CD1c-positive myeloid dendritic cell (primary cell): Measurements from ENCODE around the gene PPP1R8.
"Not testable (repeated sequence)": the region's sequence is repeated elsewhere in the genome, so short reads cannot be mapped to it uniquely, and the experiment has no call there.

ENCODE experiments used
- DNase-seq: peaks from one replicate; pipeline ENCODE4 v3.0.0-alpha.2; 2016; ENCODE audit errors: extremely low spot score

PPP1R8 gene

DNA sequence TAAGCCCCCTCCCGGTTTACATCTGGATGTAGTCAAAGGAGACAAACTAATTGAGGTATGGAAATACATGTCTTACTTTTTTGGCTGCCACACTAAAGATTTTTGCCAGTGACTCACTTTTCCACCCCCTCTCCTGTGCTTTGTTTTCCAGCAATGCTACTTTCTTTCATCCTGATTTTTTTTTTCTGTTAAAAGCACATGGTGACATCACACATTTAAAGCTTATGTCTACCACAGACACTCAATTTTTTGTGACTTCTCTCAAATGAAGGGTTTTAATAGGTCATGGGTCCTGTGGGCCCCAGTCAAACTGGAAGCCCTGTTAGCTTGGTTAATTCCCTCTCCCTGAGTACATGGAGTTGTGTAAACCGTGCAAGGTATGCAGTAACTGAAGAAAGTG is 2.2 kb downstream of the PPP1R8 start:
- DNase-seq: no peak

DNA sequence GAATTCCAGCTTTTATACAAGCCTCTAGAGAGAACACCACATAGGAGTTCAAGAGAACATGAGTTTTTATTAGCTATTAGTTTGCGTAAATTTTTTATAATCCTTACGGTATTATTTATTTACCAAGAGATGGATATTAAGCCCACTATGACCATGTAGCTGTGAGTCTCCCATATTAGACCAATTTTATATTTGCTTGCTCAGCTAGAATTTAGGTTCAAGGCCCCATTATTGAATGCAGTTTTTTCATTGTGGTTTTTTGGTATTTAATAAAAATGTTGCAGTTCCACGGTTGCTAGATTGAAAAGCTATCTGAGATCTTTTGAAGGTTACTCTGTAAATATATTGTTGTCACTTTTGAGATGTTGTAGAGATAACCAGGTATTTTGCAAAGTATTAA is 2.9 kb downstream of the PPP1R8 start:
- no peak for DNase-seq

DNA sequence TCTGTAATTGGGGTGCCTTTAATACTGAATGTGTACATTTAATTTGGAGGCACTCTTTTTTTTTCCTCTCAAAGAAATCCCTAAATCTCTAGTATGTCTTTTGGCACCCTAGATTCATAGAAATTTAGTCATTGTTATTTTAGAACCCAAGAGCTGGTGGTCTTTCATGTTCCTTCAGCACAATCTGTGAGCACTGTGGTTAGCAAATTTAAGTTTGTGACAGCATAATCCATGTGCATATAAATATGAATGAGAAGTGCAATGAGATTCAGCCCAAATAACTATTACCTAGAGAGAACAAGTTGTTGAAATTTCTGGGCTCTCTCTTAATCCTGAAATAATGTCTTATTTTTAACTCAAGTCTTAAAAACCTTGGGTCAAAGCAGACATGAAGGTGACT is 4.5 kb downstream of the PPP1R8 start:
- DNase-seq: no peak

DNA sequence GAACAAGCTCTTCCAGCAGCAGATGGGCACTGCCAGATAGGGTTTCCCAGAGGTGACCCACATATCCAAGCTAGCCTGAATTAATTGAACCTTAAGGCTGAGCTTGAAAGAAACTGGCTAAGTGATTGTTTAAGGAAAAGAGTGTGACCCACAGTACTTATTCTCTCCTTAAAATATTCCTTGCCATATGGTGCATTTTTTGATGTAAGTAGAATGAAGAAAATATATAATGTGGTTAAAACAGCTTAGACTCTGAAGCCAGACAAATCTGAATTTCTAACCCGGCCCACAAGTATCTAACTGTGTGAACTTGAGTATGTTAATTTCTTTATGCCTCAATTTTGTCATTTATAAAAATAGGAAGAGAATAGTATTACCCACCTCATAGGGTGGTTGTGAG is 4.9 kb downstream of the PPP1R8 start:
- no peak for DNase-seq

DNA sequence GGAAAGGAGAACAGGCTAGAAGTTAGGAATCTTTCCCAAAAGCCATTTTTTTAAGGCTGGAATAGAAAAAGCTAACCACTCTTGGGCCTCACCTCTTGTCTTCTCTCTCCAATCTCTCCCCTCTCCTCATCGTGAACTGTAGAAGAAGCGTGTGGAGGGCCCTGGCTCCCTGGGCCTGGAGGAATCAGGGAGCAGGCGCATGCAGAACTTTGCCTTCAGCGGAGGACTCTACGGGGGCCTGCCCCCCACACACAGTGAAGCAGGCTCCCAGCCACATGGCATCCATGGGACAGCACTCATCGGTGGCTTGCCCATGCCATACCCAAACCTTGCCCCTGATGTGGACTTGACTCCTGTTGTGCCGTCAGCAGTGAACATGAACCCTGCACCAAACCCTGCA is 19.4 kb downstream of the PPP1R8 start:
- DNase-seq: no peak

DNA sequence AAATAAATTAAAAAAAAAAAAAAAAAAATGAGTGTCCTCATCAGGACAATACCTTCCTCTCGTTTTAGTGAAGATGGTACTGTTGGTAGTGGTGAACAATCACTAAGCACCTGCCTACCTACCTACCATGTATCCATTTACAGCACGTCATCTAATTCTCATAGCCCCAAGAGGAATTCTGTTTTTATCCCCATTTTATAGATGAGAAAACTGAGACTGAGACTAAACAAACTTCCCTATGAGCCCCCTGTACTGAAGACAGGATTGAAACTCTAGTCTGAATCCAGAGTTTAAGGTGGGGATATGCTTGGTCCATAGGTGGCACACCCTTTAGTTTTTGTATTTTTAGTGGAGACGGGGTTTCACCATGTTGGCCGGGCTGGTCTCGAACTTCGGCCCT is 24.5 kb downstream of the PPP1R8 start:
- no peak for DNase-seq

DNA sequence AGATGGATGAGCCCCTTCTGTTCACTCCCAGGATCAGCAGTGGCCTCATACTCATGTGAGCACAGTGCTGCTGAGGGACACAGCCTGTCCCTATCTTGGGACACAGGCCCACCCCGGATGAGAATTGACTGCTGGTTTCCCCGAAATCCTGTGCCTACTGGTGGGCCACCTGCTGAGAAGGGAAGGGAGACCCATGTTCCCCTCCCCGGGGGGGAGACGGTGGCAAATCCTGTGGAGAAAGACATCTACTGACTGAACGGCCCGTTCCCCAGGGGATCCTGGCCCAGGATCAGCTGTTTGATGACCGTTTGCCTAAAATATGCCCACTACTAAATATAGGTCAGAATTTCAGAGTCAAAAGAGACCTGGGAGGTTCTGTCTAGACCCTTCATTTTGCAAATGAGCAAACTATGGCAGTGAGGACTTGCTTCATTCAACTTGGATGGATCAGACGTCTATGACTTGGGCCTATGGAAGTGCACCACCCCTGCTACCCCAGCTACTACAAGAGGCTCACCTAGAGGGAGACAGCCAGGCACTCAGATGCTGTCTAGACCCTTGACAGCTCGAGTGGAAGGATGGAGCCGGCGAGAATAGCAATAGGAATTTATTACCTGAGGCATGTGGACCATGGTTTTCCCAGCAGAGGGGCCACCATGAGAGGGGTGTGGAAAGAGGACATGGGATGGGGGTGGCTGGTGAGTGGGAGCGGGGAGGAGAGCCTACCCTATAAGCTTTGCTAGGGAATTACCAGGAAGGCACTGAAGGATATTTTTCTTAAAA is 26.2 kb downstream of the PPP1R8 start:
- DNase-seq: no peak

DNA sequence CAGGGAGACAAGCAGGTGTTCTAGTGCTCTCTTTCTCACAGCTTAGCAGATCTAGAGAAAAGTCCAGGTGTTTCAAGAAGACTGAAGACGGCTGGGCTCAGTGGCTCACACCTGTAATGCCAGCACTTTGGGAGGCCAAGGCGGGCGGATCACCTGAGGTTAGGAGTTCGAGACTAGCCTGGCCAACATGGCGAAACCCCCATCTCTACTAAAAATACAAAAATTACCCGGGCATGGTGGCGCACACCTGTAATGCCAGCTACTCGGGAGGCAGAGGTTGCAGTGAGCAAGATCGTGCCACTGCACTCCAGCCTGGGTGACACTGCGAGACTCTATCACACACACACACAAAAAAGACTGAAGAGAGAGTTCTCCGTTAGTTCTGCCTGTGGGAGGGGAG is 27.0 kb downstream of the PPP1R8 start:
- not testable (repeated sequence) for DNase-seq

DNA sequence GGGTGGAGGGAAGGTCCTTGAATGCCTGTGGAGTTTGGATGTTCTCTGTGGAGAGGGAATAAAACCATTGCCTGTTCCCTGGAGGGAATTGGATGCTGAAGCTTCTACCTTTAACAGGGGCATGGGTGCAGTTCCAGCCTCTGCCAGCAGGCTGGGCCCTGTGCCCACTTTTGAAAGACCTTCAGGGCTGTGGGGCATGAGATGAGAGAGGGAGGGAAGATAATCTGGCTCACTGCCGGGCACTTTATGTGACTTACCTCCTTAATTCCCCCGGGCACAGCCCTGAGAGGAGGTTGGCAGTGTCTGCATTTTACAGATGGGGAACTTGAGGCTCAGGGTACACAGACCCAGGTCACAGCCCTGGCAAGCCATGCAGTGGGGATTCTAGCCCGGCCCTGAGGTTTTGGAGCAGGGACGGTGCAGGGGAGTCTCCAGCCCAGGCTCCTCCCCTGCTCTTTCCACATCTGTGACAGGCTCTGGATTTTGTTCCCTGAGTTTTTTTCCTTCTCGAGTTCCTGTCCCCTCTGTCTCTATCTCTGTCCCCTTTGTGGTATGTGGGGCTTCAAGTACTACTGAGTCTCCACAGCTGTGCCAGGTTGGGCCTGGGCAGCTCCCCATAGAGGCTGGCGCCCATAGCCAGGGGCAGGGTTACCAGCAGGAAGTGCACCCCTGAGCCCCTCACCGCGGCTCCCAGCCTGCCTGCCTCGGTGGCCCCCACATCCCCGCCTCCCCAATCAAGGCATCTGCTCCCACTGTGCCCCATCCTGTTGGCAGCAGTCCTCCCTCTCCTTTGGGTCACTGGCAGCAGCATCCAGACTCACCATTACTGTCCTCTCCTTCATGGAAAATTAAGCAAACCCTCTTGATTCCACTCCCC is 27.7 kb downstream of the PPP1R8 start:
- DNase-seq: peak; percentile 91

DNA sequence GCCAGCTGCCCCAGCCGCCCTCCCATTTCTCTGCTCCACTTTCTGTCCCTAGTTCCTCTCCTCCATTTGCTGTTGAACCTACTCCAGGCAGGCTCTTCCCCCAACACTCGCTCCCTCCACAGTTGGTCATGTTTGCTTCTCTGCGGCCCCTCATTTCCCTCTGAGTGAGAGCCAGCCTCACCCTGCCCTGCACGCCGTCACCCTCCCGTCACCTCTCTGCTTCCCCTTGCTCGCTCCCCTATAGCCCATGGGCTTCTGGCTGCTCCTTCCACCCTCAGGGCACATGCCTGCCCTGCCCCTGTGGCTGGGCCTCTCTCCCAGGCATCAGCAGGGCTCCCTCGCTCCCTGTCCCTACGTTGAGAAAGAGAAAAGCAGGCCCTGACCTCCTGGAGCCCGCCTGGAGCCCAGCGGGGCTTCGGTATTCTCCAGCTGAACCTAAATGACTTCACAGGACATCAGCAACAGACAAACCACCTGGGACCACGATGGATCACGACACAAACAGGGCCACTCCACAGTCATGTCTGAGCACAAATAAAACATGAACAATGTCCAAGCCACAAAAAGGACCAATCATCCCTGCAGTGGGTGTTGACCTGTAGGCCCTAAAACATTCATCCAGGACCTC is 28.5 kb downstream of the PPP1R8 start:
- no peak for DNase-seq

DNA sequence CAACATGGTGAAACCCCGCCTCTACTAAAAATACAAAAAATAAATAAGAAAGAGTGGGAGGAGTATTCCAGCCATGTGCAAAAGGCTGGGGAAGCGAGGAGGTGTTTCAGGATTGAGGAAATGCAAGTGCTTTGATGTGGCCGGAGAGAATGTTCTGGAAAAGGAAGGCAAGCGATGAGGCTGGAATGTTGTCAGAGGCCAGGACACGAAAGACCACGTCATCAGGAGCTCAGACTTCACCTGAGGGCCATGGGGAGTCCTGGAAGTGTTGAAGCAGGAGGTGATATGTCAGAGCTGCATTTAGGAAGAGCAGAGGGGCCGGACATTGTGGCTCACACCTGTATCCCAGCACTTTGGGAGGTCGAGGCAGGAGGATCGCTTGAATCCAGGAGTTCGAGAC is 30.9 kb downstream of the PPP1R8 start:
- DNase-seq: no peak

DNA sequence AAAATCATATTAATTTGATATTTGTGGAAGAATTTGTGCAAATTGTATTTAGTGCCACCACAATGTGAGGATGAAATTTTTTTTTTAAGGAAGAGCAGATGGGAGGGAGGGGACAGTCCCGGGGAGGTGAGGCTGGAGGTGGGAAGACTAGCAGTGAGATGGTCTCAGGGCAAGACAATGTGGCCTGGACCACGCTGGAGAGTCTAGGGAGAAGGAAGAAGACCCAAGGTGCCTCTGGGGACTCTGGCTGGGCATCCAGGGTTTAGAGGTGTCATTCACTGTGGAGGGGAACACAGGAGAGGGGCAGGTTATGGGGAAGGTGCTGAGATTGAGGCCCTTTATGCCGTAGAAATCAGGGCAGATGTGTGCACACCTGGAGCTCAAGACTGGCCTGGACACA is 31.4 kb downstream of the PPP1R8 start:
- no peak for DNase-seq

DNA sequence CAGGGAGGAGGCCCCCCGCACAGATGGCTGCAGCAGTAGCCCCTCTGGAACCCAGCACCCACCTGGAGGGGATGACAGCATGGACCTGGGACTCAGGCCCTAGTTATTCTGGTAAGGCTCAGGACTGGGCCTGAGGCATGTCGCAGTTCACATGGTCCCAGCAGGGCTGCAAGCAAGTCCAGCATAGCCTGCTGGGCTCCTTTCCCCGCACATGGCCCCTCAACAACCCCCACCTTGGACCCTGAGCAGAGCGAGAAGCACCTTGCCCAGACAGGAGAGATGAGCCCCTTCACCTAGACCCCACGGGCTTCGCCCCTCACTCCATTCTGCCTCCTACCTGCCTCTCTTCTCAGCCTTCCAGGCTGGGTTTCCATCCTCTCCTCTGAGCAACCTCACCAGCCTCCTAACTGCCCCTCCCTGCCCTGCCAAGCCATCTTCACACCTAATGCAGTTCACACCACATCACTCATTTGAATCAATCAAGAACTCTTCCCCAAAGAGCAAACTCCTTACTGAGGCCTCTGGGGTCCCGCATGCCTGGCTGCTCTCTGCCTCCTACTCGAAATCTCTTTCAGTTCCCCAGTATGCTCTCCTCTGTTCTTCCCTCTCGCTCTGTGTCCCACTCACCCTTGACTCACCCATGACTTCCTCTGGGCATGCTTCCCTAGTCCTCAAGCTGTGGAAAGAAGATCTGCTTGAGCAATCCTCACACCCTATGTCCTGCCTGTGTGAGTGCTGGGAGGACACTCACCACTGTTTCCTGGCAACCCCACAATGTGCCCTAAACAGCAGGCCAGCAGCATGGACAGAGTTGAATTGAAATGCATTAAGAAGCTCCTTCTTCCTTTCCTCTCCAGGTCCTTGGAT is 32.3 kb downstream of the PPP1R8 start:
- DNase-seq: peak; percentile 96

DNA sequence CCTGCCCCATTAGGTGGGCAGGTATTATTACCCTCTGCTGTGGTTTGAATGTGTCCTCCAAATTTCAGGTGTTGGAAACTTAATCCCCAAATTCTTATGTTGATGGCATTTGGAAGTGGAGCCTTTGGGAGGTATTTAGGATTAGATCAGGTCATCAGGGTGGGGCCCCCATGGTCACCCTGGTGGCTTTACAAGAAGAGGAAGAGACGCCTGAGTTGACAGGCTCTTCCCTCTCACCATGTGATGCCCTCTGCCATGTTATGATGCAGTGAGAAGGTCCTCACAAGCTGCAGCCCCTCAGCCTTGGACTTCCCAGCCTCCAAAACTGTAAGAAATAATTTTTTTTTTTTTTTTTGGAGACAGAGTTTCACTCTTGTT is 32.9 kb downstream of the PPP1R8 start:
- DNase-seq: peak; percentile 89

DNA sequence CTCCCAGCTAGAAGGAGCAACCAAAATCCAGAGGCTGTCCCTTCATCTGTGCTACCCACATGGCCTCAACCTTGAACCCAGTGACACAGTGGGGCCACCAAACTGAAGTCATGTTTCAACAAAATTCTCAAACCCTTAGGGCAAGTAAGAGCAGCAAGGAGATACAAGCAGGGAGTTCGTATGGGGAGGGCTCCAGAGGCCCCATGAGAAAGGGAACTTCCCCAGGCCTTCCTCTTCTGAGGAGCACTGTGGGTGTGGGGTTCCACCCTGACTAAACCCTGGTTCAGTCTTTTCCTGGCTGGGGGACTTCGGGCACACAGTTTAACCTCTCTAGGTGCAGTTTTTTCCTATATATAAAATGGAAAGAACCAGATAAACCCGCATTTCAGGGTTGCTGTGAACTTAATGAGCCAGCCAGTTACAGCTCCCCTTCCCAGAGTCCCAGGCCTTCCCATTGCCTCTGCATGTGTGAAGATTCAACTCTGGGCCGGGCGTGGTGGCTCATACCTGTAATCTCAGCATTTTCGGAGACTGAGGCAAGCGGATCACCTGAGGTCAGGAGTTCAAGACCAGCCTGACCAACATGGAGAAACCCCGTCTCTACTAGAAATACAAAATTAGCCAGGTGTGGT is 33.8 kb downstream of the PPP1R8 start:
- DNase-seq: peak; percentile 89

DNA sequence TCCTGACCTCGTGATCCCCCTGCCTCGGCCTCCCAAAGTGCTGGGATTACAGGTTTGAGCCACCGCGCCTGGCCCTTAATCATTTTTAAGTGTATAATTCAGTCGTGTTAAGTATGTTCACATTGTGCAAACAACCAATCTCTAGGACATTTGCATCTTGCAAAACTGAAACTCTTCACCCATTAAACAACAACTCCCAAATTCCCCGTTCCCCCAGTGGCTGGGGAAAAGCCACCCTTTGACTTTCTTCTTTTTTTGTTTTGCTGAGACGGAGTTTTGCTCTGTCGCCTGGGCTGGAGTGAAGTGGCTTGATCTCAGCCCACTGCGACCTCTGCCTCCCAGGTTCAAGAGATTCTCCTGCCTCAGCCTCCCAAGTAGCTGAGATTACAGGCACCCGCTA is 35.2 kb downstream of the PPP1R8 start:
- DNase-seq: no peak

DNA sequence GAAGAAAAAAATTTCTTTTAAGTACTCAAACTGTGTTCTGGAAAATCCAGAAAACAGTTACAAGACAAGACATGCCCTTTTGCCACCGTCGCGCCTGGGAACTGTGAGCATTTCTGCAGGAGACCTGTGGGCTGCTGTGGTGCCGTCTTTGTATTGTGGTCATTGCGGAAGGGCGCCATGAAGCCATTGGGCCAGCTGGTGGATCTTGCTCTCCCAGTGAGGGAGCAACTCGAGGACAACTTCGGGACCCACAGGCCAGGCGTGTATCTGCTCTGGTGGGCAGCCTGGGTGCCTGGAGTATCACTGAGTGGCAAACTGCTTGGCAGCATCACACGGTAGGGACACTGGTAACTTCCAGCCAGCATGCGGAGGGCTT is 38.0 kb downstream of the PPP1R8 start:
- DNase-seq: no peak

DNA sequence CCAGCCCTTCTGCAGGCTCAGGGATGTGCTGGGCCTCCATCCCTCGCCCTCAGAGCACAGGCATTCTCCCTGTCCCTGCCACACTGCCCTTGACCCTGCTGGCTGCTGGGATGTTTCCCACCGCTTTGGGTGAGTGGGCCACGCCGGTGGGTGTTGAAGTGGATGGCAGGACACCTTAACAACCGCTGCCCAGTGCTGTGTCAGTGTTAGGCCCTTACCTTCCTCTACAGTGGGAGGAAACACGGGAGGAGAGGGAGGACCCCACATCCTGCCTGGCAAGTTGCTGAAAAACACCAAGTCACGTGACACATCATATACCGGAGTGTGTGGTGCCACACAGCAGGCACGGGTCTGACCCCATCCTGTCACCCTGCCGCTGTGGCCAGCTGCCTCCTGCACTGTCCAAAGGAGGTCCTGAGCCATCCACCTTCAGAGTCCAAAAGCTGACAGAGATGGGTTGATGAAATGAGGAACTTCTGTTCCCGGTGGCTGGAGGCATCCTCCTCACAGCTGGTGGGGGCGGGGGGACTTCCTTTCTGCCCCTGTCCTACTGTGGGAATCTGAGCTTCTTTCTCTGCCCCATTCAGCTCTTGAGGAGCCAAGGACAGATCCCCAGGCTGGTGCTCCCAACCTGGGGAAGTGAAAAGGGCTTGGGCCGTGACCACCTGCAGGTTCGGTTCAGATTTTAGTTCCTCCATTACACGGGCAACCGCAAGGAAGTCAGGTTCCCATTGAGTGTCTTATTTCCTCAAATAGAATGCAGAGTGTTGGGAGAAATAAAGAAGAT is 38.5 kb downstream of the PPP1R8 start:
- peak; percentile 83 for DNase-seq

DNA sequence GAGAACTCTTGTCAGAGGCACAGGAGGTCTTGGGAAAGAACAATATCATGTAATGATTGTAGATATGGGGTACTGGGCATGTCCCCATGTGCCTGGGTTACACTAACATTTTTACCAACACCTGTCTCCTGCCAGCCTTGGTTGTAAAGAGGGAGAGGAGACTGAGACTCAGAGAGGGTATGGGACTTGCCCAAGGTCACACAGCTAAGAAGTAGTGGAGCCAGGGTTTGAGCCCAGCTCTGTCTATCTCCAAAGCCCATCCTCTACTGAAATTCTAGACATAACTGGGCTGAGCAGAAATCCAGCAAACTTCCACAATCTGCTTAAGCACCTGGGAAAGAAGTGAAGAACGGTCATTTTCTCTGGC is 39.1 kb downstream of the PPP1R8 start:
- DNase-seq: no peak

DNA sequence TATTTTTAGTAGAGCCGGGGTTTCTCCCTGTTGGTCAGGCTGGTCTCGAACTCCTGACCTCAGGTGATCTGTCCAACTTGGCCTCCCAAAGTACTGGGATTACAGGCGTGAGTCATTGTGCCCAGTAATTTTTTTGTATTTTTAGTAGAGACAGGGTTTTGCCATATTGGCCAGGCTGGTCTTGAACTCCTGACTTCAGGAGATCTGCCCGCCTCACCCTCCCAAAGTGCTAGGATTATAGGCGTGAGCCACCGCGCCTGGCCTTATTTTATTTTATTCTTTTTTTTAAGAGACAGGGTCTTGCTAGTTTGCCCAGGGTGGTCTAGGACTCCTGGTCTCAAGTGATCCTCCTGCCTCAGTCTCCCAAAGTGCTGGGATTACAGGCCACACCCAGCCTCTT is 40.5 kb downstream of the PPP1R8 start:
- not testable (repeated sequence) for DNase-seq
